SJSA1 (cell line): Measurements from ENCODE around the gene MIXL1. TPM values are rescaled to one million over a fixed set of nuclear protein-coding genes. Genes with fewer than 3 reads are reported as not detected.
"Not testable (repeated sequence)": the region's sequence is repeated elsewhere in the genome, so short reads cannot be mapped to it uniquely, and the experiment has no call there.

Experiments used
- DNase-seq, 2 experiments: peaks; one replicate each; pipeline ENCODE4 v3.0.0-alpha.2; 2015 to 2020; ENCODE audit warnings: low spot score in 2 of 2, low read depth in 1 of 2
- H3K27ac ChIP-seq: fragments of 250-450 bp; sonication (Bioruptor Pico); 2 replicates; pipeline ENCODE4 v1.5.1; 2020; ENCODE audit warnings: mild to moderate bottlenecking, moderate library complexity
- H3K27me3 ChIP-seq: fragments of 250-450 bp; sonication (Bioruptor Pico); replicated peaks from 2 replicates; pipeline ENCODE4 v1.5.1; 2020; ENCODE audit warnings: mild to moderate bottlenecking, moderate library complexity
- H3K36me3 ChIP-seq: fragments of 250-450 bp; sonication (Bioruptor Pico); 2 replicates; pipeline ENCODE4 v1.5.1; 2020; ENCODE audit warnings: mild to moderate bottlenecking
- H3K4me1 ChIP-seq: fragments of 250-450 bp; sonication (Bioruptor Pico); replicated peaks from 2 replicates; pipeline ENCODE4 v1.6.1; 2021; ENCODE audit warnings: mild to moderate bottlenecking
- H3K4me3 ChIP-seq: fragments of 250-450 bp; sonication (Bioruptor Pico); 2 replicates; pipeline ENCODE4 v1.5.1; 2020; ENCODE audit warnings: mild to moderate bottlenecking
- H3K9me3 ChIP-seq: fragments of 250-450 bp; sonication (Bioruptor Pico); replicated peaks from 2 replicates; pipeline ENCODE4 v1.5.1; 2020; ENCODE audit warnings: mild to moderate bottlenecking
- total RNA-seq: library from RNA; depleted of rRNA; stranded (reverse); fragments of >200 nt; shearing (Covaris generic); gene quantifications from 2 replicates; pipeline ENCODE4 v1.2.3, GENCODE V29; 2014; rRNA removed

MIXL1 gene
- total RNA-seq = not detected in 2 replicates

DNA sequence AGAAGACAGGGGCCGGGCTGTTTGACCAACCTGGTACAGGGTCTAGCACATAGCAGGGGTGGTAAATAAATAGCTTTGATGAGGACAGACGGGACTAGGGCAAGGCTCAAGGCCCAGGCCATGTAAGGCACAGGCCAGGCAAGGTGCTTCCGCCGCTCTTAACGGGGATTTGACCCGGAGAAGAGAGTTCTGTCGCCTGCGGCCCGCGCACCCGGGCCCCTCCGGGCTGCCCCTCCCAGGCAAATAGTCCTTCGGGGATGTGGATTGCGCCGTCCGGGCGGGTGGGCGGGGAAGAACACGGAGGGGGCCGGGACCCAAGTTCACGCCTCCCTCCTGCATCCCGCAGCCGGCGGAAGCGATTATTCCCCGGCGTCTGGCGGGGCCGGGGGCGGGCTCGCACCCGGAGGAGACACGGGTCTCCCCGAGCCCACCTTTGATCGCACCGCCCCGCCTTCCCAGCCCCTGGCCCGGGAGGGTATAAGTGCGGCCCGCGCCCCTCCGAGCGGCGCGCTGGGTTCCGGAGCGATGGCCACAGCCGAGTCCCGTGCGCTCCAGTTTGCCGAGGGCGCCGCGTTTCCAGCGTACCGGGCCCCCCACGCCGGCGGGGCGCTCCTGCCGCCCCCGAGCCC lies at the start of gene MIXL1:
MIXL1 (plus strand) TSS at position 508 of the 629 bp plus-strand sequence; CDS start at position 526, 18 bp downstream.
- Histone ChIP-seq H3K27ac (no peak within 1 kb of the TSS), H3K27me3 (peaks cover 20% of the 10 kb centered on the region)

DNA sequence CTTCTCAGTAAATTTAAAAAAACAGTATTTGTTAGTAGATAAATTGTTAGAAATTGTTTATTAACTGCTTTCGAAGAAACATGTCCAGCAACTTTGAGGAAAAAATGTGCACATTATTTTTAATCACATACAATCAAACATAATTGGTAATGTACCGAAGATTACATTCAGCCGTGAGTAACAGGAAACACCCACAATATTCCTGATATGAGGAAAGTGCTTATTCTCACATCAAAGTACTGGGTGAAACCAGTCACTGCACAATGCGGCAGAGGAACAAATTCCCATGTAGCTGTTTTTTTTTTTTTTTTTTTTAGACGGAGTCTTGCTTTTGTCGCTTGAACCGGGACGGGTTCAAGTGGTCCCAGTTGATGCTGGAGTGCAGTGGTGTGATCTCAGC lies 46.6 kb upstream of the MIXL1 start:
- Histone ChIP-seq H3K4me1 (peaks cover 5% of the 10 kb centered on the region), H3K36me3 (peaks cover 19% of the 10 kb centered on the region), H3K4me3 (no peak overlapping the region), H3K27me3 (no peaks in the 10 kb centered on the region), H3K27ac (no peak overlapping the region), H3K9me3 (no peaks in the 10 kb centered on the region)
- DNase-seq = no peak

More for the DNA sequence above, at the start of gene MIXL1:
- Histone ChIP-seq H3K4me1 (peaks cover 7% of the 10 kb centered on the region), H3K4me3 (peak within 1 kb of the TSS; percentile 17), H3K9me3 (no peaks in the 10 kb centered on the region), H3K36me3 (no peaks in the 10 kb centered on the region)
- DNase-seq = no peak

DNA sequence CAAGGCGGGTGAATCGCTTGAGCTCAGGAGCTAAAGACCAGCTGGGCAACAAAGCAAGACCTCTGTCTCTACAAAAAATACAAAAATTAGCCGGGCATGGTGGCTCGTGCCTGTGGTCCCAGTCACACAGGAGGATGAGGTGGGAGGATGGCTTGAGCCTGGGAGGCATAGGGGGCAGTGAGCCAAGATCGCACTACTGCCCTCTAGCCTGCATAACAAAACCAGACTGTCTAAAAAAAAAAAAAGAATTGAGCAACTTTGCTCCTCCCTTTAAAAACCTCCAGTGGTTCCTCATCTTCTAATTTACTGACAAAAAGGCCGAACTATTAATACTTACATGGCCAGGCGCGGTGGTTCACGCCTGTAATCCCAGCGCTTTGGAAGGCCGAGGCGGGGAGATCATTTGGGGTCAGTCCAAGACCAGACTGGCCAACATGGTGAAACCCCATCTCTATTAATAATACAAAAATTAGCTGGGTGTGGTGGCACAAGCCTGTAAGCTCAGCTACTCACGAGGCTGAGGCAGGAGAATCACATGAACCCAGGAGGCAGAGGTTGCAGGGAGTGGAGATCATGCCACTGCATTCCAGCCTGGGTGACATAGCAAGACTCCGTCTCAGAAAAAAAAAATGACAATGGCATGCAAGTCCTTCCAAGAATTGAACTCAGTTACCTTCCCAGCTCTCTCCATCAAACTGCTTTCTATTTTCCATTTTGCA lies 41.3 kb upstream of the MIXL1 start:
- Histone ChIP-seq H3K4me1 (peaks cover 15% of the 10 kb centered on the region), H3K36me3 (peaks cover 40% of the 10 kb centered on the region), H3K27me3 (no peaks in the 10 kb centered on the region), H3K27ac (no peak overlapping the region), H3K4me3 (no peak overlapping the region), H3K9me3 (no peaks in the 10 kb centered on the region)
- DNase-seq = peak; percentile 30 to 55

DNA sequence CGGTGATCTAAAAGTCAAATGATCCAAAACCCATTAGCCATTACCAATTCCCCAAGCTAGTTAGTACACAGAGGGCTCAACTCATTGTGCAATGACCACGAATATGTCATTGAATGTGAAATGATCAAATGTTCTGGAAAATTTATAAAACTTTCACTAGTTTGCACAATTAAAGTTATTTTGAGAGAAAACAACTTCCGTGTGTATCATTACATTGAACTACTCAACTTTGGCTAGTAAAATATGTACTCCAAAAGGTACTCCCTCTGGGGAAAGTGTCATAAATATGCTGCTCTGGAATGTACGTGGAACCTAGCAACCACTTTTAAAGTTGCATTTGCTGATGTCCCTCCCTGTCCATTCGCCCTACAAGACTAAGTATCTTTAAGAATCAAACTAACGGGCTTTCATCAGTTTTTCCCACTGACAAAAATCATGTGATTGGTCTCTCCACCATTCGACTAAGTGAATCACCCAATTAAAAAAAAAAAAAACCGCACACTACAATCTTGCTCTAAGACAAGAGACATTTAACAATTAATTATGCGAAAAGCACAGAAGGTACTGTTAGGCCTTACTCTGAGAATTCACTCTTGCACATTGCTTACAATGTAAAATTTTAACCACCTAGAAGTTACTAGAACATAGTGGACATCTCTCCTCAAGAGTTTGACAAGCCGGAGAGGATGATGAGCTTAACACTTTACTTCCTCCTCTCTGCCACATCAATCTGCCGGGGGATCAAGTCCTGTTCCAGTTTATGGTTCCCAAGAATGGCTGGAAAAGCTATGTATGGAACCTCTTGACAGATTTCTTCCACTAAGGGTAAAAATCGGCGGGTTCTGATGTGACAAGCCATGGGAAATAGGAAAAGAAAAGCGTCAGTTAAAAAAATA lies 38.1 kb upstream of the MIXL1 start:
- Histone ChIP-seq H3K4me1 (peaks cover 16% of the 10 kb centered on the region), H3K36me3 (peaks cover 33% of the 10 kb centered on the region), H3K27me3 (no peaks in the 10 kb centered on the region), H3K4me3 (peak overlapping the region; percentile 99), H3K9me3 (no peaks in the 10 kb centered on the region), H3K27ac (peak overlapping the region; percentile 74; the same call in 1 of the 2 replicates)
- peak in 1 of 2 experiments; percentile 12 for DNase-seq

DNA sequence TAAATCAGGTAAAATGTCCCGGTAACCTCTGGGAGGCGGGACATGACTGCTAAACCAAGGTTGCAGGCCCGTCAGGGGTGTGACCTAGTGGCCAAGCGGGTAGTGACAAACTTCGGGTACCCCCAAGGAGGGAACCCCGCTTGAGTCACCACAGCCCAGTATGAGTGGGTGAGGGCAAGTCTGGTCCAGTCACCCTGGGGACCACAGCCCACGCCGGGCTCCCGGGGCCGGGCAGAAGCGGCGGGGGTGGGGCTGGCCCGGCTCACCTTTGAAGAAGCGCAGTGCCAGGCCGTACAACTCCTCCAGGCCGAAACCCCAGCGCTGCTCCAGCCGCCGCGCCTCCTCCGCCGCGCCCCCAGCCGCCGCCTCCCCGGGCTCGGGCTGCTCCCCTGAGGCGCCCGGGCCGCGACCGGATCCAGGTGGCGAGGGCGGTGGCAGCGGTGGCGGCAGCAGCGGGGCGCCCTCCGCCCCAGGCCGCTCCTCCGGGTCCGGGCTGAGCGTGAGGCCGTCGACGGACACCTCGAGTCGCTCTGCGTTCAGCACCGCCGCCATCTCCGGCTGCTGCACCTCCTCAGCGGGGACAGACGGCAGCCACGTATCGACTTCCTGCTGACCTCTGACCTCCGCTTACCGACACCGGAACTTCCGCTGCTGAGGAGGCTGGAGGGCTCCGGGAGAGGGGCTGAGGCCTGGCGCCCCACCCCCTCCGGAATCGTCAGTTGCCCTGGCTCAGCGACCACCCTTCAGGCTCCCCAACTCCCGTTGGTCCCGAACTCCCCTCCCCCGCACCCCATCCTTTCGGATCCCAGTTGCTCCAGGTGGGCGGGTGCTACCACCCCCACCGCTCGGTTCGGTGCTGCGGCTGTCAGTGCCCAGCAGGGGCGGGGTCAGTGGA lies 37.1 kb upstream of the MIXL1 start, which contains the start of gene ACBD3:
ACBD3 (minus strand) TSS at position 618 of the 895 bp plus-strand sequence; CDS start at position 552, 66 bp downstream.
- H3K4me1 ChIP-seq = peaks cover 16% of the 10 kb centered on the region
- peak within 1 kb of the TSS; percentile 74 for H3K27ac ChIP-seq
- H3K27me3 ChIP-seq = no peaks in the 10 kb centered on the region
- H3K4me3 ChIP-seq = peak within 1 kb of the TSS; percentile 99
- DNase-seq = peak; percentile 85 to 87
- H3K9me3 ChIP-seq = no peaks in the 10 kb centered on the region
- H3K36me3 ChIP-seq = peaks cover 30% of the 10 kb centered on the region

DNA sequence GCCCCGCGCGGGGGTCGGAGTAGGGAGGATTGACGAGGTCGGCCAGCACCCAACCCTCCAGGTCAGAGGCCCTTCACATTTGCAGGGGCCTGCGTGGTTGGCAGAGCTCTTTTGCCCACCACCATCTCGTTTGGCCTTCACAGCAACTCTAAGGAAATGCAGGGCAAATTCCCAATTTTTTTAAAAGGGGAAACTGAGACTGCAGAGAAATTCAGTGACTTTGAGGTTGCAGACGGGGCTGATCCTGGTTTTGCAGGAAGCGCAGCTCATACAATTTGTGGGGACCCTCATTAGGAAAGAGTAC lies 36.5 kb upstream of the MIXL1 start:
- H3K27ac ChIP-seq = peak overlapping the region; percentile 74
- H3K4me3 ChIP-seq = peak overlapping the region; percentile 99
- no peak for DNase-seq
- H3K9me3 ChIP-seq = no peaks in the 10 kb centered on the region
- H3K36me3 ChIP-seq = peaks cover 25% of the 10 kb centered on the region
- peaks cover 16% of the 10 kb centered on the region for H3K4me1 ChIP-seq
- no peaks in the 10 kb centered on the region for H3K27me3 ChIP-seq

DNA sequence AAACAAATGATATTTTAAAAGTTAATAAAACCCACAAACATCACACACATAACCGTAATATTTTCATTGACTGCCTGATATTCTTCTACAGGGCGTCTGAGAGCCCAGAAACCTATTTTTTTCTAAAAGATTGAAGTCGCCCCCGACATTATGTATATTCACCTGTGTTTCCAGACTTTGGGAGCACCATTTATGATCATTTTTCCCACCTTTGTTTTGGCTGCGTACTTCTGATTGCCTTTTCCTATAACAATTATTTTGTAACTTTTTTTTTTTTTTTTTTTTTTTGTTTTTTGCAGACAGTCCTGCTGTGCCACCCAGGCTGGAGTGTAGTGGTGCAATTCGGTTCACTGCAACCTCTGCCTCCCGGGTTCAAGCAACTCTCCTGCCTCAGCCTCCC lies 36.1 kb upstream of the MIXL1 start:
- Histone ChIP-seq H3K27me3 (no peaks in the 10 kb centered on the region), H3K9me3 (no peaks in the 10 kb centered on the region), H3K4me3 (peak overlapping the region; percentile 99), H3K36me3 (peaks cover 22% of the 10 kb centered on the region), H3K27ac (no peak overlapping the region), H3K4me1 (peaks cover 13% of the 10 kb centered on the region)
- DNase-seq = no peak

DNA sequence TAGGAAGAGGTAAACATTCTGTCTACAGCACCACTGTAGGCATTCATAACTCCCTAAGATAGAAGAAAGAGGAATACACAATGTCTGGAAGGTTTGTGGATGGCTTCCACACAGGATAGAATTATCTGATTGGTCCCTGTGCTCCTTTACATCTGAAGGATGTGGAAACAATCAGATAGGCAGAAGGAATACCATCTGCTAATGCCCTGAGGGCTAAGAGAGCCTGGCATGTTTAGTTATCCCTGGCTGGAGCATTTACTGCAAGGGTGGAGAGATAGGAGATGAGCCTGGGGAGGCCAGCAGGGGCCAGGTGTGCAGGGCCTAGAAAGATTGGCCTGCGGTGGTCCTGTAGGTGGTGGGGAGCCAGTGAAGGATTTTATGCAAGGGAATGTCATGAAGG lies 28.3 kb upstream of the MIXL1 start:
- DNase-seq = no peak
- no peak overlapping the region for H3K4me3 ChIP-seq
- no peak overlapping the region for H3K27ac ChIP-seq
- H3K27me3 ChIP-seq = no peaks in the 10 kb centered on the region
- no peaks in the 10 kb centered on the region for H3K4me1 ChIP-seq
- H3K9me3 ChIP-seq = no peaks in the 10 kb centered on the region
- no peaks in the 10 kb centered on the region for H3K36me3 ChIP-seq

DNA sequence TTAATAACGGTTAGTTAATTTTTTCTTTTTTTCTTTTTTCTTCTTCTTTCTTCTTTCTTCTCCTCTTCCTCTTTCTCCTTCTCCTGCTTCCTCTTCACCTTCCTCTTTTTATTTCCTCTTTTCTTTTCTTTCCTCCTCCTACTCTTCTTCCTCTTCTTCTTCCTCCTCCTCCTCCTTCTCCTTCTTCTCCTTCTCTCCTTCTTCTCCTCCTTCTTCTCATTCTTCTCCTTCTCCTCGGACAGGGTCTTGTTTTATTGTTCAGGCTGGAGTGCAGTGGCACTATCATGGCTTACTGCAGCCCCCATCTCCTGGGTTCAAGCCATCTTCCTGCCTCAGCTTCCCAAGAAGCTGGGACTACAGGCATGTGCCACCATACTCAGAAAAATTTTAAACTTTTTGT lies 23.5 kb upstream of the MIXL1 start:
- no peaks in the 10 kb centered on the region for H3K9me3 ChIP-seq
- no peak overlapping the region for H3K4me3 ChIP-seq
- H3K27me3 ChIP-seq = 0 out of 2 replicates have a peak, but pooled peaks cover 5% of the 10 kb centered on the region
- no peaks in the 10 kb centered on the region for H3K36me3 ChIP-seq
- no peak for DNase-seq
- H3K27ac ChIP-seq = no peak overlapping the region
- no peaks in the 10 kb centered on the region for H3K4me1 ChIP-seq

DNA sequence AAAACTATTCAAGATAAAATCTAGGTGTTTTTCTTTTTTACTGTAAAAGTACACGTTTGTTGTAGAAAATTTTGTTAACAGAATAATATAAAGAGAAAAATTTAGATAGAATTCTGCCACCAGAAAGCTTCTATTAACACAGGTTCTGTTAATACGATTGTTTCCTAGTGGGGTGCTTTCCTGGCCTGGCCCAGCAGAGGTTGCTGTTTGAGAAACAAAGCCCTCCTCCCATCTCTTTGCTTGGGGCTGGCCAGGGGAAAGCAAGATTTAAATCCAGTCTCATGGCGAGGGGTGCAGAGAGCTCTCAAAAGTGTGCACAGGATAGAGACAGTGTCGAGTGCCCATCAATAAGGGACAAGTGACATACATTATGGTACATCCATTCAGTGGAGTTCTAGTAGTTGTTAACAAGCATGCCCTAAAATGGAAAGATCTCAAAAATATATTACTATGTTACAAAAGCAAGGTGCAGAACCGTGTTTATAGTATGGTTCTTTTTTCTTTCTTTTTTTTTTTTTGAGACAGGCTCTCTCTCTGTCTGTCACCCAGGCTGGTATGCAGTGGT lies 22.4 kb upstream of the MIXL1 start:
- DNase-seq = no peak
- Histone ChIP-seq H3K4me1 (no peaks in the 10 kb centered on the region), H3K27me3 (0 out of 2 replicates have a peak, but pooled peaks cover 5% of the 10 kb centered on the region), H3K4me3 (no peak overlapping the region), H3K9me3 (no peaks in the 10 kb centered on the region), H3K27ac (no peak overlapping the region), H3K36me3 (no peaks in the 10 kb centered on the region)

DNA sequence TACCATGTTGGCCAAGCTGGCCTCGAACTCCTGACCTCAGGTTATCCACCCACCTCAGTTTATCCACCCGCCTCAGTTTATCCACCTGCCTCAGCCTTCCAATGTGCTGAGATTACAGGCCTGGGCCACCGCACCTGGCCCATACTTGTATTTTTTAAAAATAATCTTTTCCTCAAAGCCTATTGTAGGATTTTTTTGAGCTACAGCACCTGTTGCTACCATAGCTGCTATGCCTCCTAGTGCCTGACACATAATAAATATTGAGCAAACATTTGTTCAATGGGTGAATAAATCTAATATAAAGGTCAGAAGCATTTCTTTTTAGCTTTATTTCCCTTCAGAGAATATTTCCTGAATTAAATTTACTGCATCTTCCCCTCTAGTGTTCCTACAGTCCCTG lies 21.2 kb upstream of the MIXL1 start:
- H3K27me3 ChIP-seq = 0 out of 2 replicates have a peak, but pooled peaks cover 5% of the 10 kb centered on the region
- no peaks in the 10 kb centered on the region for H3K9me3 ChIP-seq
- H3K4me3 ChIP-seq = no peak overlapping the region
- no peaks in the 10 kb centered on the region for H3K4me1 ChIP-seq
- no peaks in the 10 kb centered on the region for H3K36me3 ChIP-seq
- no peak for DNase-seq
- no peak overlapping the region for H3K27ac ChIP-seq

DNA sequence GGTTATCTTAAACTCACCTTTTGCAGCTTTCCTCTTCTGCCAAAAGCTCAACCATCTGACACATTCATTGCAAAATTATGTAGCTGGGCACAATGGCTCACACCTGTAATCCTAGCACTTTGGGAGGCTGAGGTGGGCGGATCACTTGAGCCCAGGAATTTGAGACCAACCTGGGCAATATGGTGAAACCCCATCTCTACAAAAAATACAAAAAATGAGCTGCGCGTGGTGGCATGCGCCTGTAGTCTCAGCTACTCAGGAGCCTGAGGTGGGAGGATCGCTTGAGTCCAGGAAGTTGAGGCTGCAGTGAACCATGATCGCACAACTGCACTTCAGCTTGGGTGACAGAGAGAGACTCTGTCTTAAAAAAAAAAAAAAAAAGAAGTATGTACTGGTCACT lies 20.8 kb upstream of the MIXL1 start:
- not testable (repeated sequence) for H3K4me1 ChIP-seq, H3K27me3 ChIP-seq, H3K27ac ChIP-seq, DNase-seq, H3K9me3 ChIP-seq, H3K36me3 ChIP-seq, H3K4me3 ChIP-seq

DNA sequence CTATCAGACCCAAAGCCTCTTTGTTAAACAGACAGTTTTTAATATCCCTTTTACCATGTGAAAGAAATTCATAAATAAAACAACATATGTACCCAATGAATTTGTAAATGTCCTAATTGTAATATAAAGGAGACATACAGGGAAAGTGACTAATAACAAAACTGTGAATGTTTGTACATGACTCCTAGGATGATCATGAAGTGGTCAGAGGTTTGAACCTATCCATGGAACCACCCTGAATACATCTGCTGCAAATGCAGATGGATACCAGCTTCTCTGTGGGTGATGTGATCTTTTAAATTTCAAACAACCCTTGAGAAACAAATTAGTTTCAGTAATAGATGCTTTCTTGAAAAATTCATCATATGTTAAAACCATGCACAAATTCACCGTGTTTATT lies 20.2 kb upstream of the MIXL1 start:
- Histone ChIP-seq H3K27me3 (0 out of 2 replicates have a peak, but pooled peaks cover 5% of the 10 kb centered on the region), H3K4me1 (no peaks in the 10 kb centered on the region), H3K9me3 (no peaks in the 10 kb centered on the region), H3K4me3 (no peak overlapping the region), H3K27ac (no peak overlapping the region), H3K36me3 (no peaks in the 10 kb centered on the region)
- no peak for DNase-seq
